HuH-7 (cell line): ENCODE measurements around the gene PHRF1.

Experiments
- DNase-seq: peaks from one replicate; pipeline ENCODE4 v3.0.0; 2011; ENCODE audit warnings: low spot score

The PHRF1 gene

GRCh38 chr11:537622-538430 lies 38.4 kb upstream of the PHRF1 start:
- no peak for DNase-seq

GRCh38 chr11:538431-539051 lies 37.7 kb upstream of the PHRF1 start:
- no peak for DNase-seq

GRCh38 chr11:539971-540481 lies 36.2 kb upstream of the PHRF1 start:
- DNase-seq: no peak

GRCh38 chr11:540583-541432 lies 35.5 kb upstream of the PHRF1 start:
- no peak for DNase-seq

GRCh38 chr11:541433-541885 lies 34.8 kb upstream of the PHRF1 start:
- DNase-seq: no peak

GRCh38 chr11:544817-545166 lies 31.5 kb upstream of the PHRF1 start:
- DNase-seq: no peak

- DNase-seq: no peak
Measured at GRCh38 chr11:545171-545570, 31.1 kb upstream of the PHRF1 start.

- DNase-seq: no peak
Measured at GRCh38 chr11:548700-549603, 27.3 kb upstream of the PHRF1 start.

GRCh38 chr11:550021-550745 lies 26.1 kb upstream of the PHRF1 start:
- no peak for DNase-seq

- no peak for DNase-seq
Measured at GRCh38 chr11:550746-551085, 25.6 kb upstream of the PHRF1 start.

- no peak for DNase-seq
Measured at GRCh38 chr11:551131-551530, 25.1 kb upstream of the PHRF1 start.

- DNase-seq: no peak
Measured at GRCh38 chr11:551596-551995, 24.7 kb upstream of the PHRF1 start.

GRCh38 chr11:553083-553987 lies 22.9 kb upstream of the PHRF1 start:
- DNase-seq: no peak

- DNase-seq: no peak
Measured at GRCh38 chr11:553988-554340, 22.3 kb upstream of the PHRF1 start.

GRCh38 chr11:554428-555226 lies 21.6 kb upstream of the PHRF1 start:
- DNase-seq: peak; percentile 78

GRCh38 chr11:555227-555779 lies 21.0 kb upstream of the PHRF1 start:
- no peak for DNase-seq

- DNase-seq: no peak
Measured at GRCh38 chr11:555780-556661, 20.2 kb upstream of the PHRF1 start.
